Progenitor cell of endocrine pancreas (in vitro differentiated cells): ENCODE results near the gene NFS1. TPM values are rescaled to one million over a fixed set of nuclear protein-coding genes. Genes with fewer than 3 reads are reported as not detected.

Experiments
- DNase-seq: peaks from one replicate; pipeline ENCODE4 v3.0.0; 2021; ENCODE audit warnings: low spot score; ENCODE audit not compliant: unreplicated experiment
- H3K27ac Mint-ChIP-seq: 2 replicates; pipeline ENCODE4 v1.8.0; 2021; ENCODE audit warnings: mild to moderate bottlenecking, moderate library complexity, mixed read lengths
- H3K27me3 Mint-ChIP-seq: 2 replicates; pipeline ENCODE4 v1.8.0; 2021; ENCODE audit warnings: mixed read lengths
- H3K36me3 Mint-ChIP-seq: 2 replicates; pipeline ENCODE4 v1.8.0; 2022; ENCODE audit warnings: mixed read lengths; ENCODE audit not compliant: insufficient read depth
- H3K4me1 Mint-ChIP-seq: 2 replicates; pipeline ENCODE4 v1.8.0; 2021; ENCODE audit warnings: low read depth, mixed read lengths
- H3K4me3 Mint-ChIP-seq: 2 replicates; pipeline ENCODE4 v1.8.0; 2021; ENCODE audit warnings: low read depth, mild to moderate bottlenecking, moderate library complexity, mixed read lengths
- H3K9me3 Mint-ChIP-seq: 2 replicates; pipeline ENCODE4 v1.8.0; 2021; ENCODE audit warnings: low read depth, mixed read lengths
- total RNA-seq: library from RNA; stranded (reverse); gene quantifications from 2 replicates; pipeline ENCODE4 v1.2.1, GENCODE V29; 2021
- TF ChIP-seq, protein P1 (sequence below): fragments of 200-600 bp; sonication (generic); IDR thresholded peaks from one replicate; pipeline ENCODE4 v1.5.0; 2021; ENCODE audit warnings: antibody characterized with exemption, mild to moderate bottlenecking; ENCODE audit not compliant: unreplicated experiment

Gene NFS1
- total RNA-seq, 1 donor from 2014 or later, result 13.7 TPM

DNA sequence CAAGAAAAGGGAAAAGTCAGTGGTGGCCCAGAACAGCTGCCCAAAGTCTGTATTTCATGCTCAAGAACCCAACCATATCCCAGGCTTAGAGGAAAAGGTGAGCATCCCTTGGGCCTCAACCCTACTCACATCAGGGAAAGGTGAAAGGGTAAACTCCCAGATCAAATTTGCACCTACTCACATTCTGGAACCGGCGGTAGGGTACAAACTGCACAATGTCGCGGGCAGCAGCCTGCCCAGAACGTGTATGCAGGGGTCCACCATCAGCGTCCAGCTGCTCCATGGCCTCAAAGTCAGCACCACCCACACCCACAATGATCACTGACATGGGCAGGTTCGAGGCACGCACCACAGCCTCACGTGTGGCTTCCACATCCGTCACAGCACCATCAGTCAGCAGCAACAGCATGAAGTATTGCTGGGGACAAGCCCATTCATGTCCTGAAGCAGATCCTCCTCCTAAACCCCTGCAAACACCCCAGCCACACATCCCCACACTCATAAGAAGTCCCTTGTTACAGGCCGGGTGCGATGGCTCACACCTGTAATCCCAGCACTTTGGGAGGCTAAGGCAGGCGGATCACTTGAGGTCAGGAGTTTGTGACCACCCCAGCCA, 72.7 kb downstream of the NFS1 start:
- Mint-ChIP-seq H3K36me3 (peaks cover 27% of the 10 kb centered on the region), H3K9me3 (no peaks in the 10 kb centered on the region), H3K4me3 (no peak overlapping the region), H3K27me3 (no peaks in the 10 kb centered on the region), H3K27ac (no peak overlapping the region), H3K4me1 (no peaks in the 10 kb centered on the region)
- DNase-seq, result no peak
- TF ChIP-seq, protein P1, sequence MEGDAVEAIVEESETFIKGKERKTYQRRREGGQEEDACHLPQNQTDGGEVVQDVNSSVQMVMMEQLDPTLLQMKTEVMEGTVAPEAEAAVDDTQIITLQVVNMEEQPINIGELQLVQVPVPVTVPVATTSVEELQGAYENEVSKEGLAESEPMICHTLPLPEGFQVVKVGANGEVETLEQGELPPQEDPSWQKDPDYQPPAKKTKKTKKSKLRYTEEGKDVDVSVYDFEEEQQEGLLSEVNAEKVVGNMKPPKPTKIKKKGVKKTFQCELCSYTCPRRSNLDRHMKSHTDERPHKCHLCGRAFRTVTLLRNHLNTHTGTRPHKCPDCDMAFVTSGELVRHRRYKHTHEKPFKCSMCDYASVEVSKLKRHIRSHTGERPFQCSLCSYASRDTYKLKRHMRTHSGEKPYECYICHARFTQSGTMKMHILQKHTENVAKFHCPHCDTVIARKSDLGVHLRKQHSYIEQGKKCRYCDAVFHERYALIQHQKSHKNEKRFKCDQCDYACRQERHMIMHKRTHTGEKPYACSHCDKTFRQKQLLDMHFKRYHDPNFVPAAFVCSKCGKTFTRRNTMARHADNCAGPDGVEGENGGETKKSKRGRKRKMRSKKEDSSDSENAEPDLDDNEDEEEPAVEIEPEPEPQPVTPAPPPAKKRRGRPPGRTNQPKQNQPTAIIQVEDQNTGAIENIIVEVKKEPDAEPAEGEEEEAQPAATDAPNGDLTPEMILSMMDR, result no peak

DNA sequence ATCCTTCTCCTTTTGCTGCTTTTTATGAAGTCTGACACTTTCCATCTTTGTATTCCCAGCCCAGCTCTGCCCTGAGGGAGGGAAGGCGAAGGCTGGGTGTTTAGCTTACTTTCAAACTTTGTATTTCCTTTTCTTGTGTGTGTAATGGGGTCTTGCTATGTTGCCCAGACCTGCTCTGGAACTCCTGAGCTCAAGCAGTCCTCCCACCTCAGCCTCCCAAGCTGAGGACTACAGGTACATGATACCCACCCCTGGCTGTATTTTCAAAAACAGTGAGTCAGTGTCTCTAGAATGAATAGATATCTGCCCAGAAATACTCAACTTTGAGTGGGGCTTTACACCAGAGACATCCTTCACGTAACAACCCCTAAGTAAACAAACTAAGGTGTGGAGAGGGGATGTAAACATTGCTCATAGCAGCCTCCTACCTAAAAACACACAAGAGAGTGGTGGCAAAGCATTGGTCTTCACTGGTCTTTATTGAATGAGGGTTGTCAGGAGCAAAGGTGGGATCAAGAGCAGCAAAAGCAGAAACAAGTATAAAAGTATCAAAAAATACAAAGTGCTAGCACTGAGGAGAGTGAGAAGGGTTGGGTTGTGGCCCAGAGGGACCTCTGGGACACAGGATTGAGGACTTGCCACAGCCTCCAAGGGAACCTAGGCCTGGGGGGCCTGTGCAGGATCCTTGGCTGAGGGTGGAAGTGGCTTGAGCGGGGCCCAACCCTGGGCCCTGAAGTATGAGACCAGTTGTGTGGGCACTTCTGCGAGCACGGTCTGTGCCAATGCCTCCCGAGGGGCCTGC, 73.4 kb downstream of the NFS1 start:
- Mint-ChIP-seq H3K36me3 (peaks cover 28% of the 10 kb centered on the region), H3K4me3 (no peak overlapping the region), H3K4me1 (no peaks in the 10 kb centered on the region), H3K9me3 (no peaks in the 10 kb centered on the region), H3K27me3 (no peaks in the 10 kb centered on the region), H3K27ac (no peak overlapping the region)
- TF ChIP-seq, protein P1, result no peak
- DNase-seq, result no peak

DNA sequence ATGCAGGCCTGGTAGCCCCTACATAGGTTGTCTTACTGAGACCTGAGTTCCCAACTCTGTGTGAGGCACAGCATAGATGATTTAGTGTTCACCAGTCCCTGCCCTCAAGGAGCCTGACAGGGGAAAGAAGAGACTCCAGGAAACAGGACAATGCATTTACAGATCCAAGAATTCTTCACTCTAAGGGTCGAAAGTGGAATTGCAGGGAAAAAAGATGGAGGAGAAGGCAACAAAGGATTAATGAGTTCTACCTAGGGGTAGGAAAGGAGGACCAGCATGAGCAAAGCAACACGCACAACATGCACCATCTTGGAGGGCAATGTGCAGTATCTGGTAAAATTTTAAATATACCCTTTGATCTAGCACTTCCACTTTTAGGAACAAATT, 77.6 kb downstream of the NFS1 start:
- H3K27me3 Mint-ChIP-seq, result peaks cover 15% of the 10 kb centered on the region
- DNase-seq, result no peak
- no peaks in the 10 kb centered on the region for H3K9me3 Mint-ChIP-seq
- TF ChIP-seq, protein P1, result no peak
- H3K27ac Mint-ChIP-seq, result no peak overlapping the region
- no peak overlapping the region for H3K4me3 Mint-ChIP-seq
- H3K4me1 Mint-ChIP-seq, result peaks cover 6% of the 10 kb centered on the region
- peaks cover 13% of the 10 kb centered on the region for H3K36me3 Mint-ChIP-seq

DNA sequence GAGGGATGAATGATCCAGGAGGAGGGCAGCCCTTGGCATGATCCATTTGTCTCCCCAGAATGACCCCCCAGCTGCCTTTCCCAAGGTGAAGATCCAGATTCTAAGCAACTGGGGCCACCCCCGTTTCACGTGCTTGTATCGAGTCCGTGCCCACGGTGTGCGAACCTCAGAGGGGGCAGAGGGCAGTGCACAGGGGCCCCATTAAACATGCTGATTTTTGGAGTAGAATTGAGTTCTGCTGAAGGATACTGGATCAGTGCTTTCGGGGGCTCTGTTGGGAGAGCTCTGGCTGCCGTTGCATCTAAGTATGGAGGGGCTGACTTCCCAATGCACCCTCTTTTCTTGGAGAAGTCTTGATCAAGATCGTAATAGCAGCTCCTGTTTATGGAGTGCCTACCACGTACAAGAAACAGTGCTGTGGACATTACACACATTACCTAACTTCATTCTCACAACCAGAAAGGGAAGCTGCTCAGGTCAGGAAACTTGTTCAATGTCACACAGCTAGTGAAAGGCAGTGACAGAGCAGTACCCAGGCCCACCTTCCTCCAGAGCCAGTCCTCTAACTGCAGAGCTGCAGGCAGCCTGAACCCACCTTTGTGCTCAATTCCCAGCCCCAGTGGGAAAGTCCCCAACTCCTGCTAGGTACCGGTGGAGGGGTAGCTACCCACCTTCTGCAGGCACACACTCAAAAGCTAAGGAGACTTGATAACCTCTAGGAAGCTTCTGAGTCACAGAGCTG, 78.2 kb downstream of the NFS1 start:
- TF ChIP-seq, protein P1, result no peak
- H3K4me1 Mint-ChIP-seq, result peaks cover 6% of the 10 kb centered on the region
- no peak for DNase-seq
- H3K27ac Mint-ChIP-seq, result no peak overlapping the region
- H3K27me3 Mint-ChIP-seq, result peaks cover 15% of the 10 kb centered on the region
- no peaks in the 10 kb centered on the region for H3K9me3 Mint-ChIP-seq
- peaks cover 11% of the 10 kb centered on the region for H3K36me3 Mint-ChIP-seq
- H3K4me3 Mint-ChIP-seq, result no peak overlapping the region
